GM19455 (cell line): ENCODE results near the gene GPS2.
"Not testable (repeated sequence)": the region's sequence is repeated elsewhere in the genome, so short reads cannot be mapped to it uniquely, and the experiment has no call there.

Experiments used
- ATAC-seq: cut with Tn5 transposase; IDR thresholded peaks from one replicate; pipeline ENCODE4 v1.9.1; 2021; ENCODE audit not compliant: unreplicated experiment

GPS2 gene

GRCh38 chr17:7340179-7340578, 25.0 kb upstream of the GPS2 start:
- no peak for ATAC-seq

GRCh38 chr17:7337600-7337999, 22.4 kb upstream of the GPS2 start:
- ATAC-seq, result not testable (repeated sequence)

- ATAC-seq, result no peak
Measured at GRCh38 chr17:7336240-7337175, 21.3 kb upstream of the GPS2 start, which contains the start of gene ACAP1. ACAP1 (plus strand) TSS chr17:7336529; CDS start chr17:7336735, 206 bp downstream.

GRCh38 chr17:7335765-7336164, 20.6 kb upstream of the GPS2 start:
- ATAC-seq, result not testable (repeated sequence)

- ATAC-seq, result no peak
Measured at GRCh38 chr17:7334938-7335538, 19.9 kb upstream of the GPS2 start.

- ATAC-seq, result not testable (repeated sequence)
Measured at GRCh38 chr17:7332600-7333069, 17.5 kb upstream of the GPS2 start.

GRCh38 chr17:7332111-7332510, 17.0 kb upstream of the GPS2 start:
- no peak for ATAC-seq

GRCh38 chr17:7330638-7331015, 15.5 kb upstream of the GPS2 start:
- no peak for ATAC-seq

GRCh38 chr17:7329997-7330637, 15.0 kb upstream of the GPS2 start:
- ATAC-seq, result peak; percentile 33

GRCh38 chr17:7329374-7329996, 14.3 kb upstream of the GPS2 start:
- peak; percentile 56 for ATAC-seq

GRCh38 chr17:7328840-7329373, 13.7 kb upstream of the GPS2 start, which contains the start of gene NEURL4:
NEURL4 (minus strand) TSS chr17:7329335; CDS start chr17:7329312, 23 bp downstream.
- peak; percentile 5 for ATAC-seq

- no peak for ATAC-seq
Measured at GRCh38 chr17:7328009-7328408, 12.8 kb upstream of the GPS2 start.

- ATAC-seq, result no peak
Measured at GRCh38 chr17:7327501-7327900, 12.3 kb upstream of the GPS2 start.

- no peak for ATAC-seq
Measured at GRCh38 chr17:7327056-7327455, 11.9 kb upstream of the GPS2 start.

GRCh38 chr17:7326186-7326585, 11.0 kb upstream of the GPS2 start:
- ATAC-seq, result no peak

- no peak for ATAC-seq
Measured at GRCh38 chr17:7325031-7325528, 9.9 kb upstream of the GPS2 start.

GRCh38 chr17:7324438-7324779, 9.2 kb upstream of the GPS2 start:
- ATAC-seq, result no peak

GRCh38 chr17:7323731-7324437, 8.7 kb upstream of the GPS2 start:
- ATAC-seq, result no peak

- ATAC-seq, result no peak
Measured at GRCh38 chr17:7322520-7323194, 7.5 kb upstream of the GPS2 start.

GRCh38 chr17:7321466-7321865, 6.3 kb upstream of the GPS2 start:
- ATAC-seq, result no peak
